ENCODE data around the gene USP48.

USP48 gene

GRCh38 chr1:21652937-21653743 lies 129.8 kb downstream of the USP48 start:
- DNase-seq (ENCODE audit: low read depth in 2 of 2): no peak

- no peak for DNase-seq (ENCODE audit: low read depth in 2 of 2)
Observed at GRCh38 chr1:21652101-21652936, 130.6 kb downstream of the USP48 start.

- no peak for DNase-seq (ENCODE audit: low read depth in 2 of 2)
Observed at GRCh38 chr1:21651214-21652042, 131.5 kb downstream of the USP48 start.

- no peak for DNase-seq (ENCODE audit: low read depth in 2 of 2)
Observed at GRCh38 chr1:21650400-21650799, 132.5 kb downstream of the USP48 start.

- DNase-seq (ENCODE audit: low read depth in 2 of 2): no peak
Observed at GRCh38 chr1:21649315-21649714, 133.6 kb downstream of the USP48 start.

- no peak for DNase-seq (ENCODE audit: low read depth in 2 of 2)
Observed at GRCh38 chr1:21648791-21649190, 134.2 kb downstream of the USP48 start.

- no peak for DNase-seq (ENCODE audit: low read depth in 2 of 2)
Observed at GRCh38 chr1:21648352-21648730, 134.6 kb downstream of the USP48 start.

GRCh38 chr1:21647431-21648351 lies 135.3 kb downstream of the USP48 start:
- no peak for DNase-seq (ENCODE audit: low read depth in 2 of 2)

- no peak for DNase-seq (ENCODE audit: low read depth in 2 of 2)
Observed at GRCh38 chr1:21645550-21645949, 137.4 kb downstream of the USP48 start.

- no peak for DNase-seq (ENCODE audit: low read depth in 2 of 2)
Observed at GRCh38 chr1:21644906-21645305, 138.0 kb downstream of the USP48 start.

GRCh38 chr1:21644348-21644747 lies 138.6 kb downstream of the USP48 start:
- no peak for DNase-seq (ENCODE audit: low read depth in 2 of 2)

GRCh38 chr1:21643624-21644023 lies 139.3 kb downstream of the USP48 start:
- no peak for DNase-seq (ENCODE audit: low read depth in 2 of 2)

GRCh38 chr1:21641967-21642739 lies 140.8 kb downstream of the USP48 start:
- no peak for DNase-seq (ENCODE audit: low read depth in 2 of 2)

- no peak for DNase-seq (ENCODE audit: low read depth in 2 of 2)
Observed at GRCh38 chr1:21641537-21641936, 141.4 kb downstream of the USP48 start.

GRCh38 chr1:21641076-21641475 lies 141.9 kb downstream of the USP48 start:
- no peak for DNase-seq (ENCODE audit: low read depth in 2 of 2)

- DNase-seq (ENCODE audit: low read depth in 2 of 2): no peak
Observed at GRCh38 chr1:21640653-21641052, 142.3 kb downstream of the USP48 start.

GRCh38 chr1:21639594-21640041 lies 143.3 kb downstream of the USP48 start:
- DNase-seq (ENCODE audit: low read depth in 2 of 2): no peak

GRCh38 chr1:21638531-21639341 lies 144.2 kb downstream of the USP48 start:
- no peak for DNase-seq (ENCODE audit: low read depth in 2 of 2)

- no peak for DNase-seq (ENCODE audit: low read depth in 2 of 2)
Observed at GRCh38 chr1:21637514-21637913, 145.4 kb downstream of the USP48 start.

Data from activated CD8-positive, alpha-beta memory T cell treated with anti-CD3 and anti-CD28 coated beads for 4 hours (primary cell).